AG09319 (cell line): Measurements from ENCODE around the gene PHC2.

Experiments used
- DNase-seq: peaks from one replicate; pipeline ENCODE4 v3.0.0-alpha.2; 2010; ENCODE audit warnings: low read depth; ENCODE audit errors: extremely low read depth
- CTCF ChIP-seq: IDR thresholded peaks from 2 replicates; pipeline ENCODE4 v1.5.1; 2011; ENCODE audit warnings: low read depth, mild to moderate bottlenecking, inconsistent platforms, low read length, moderate library complexity

The PHC2 gene

GRCh38 chr1:33454646-33455282 is 23.9 kb upstream of the PHC2 start:
- no peak for DNase-seq
- TF ChIP-seq CTCF, result no peak

- TF ChIP-seq CTCF, result no peak
- DNase-seq, result no peak
These were observed 15.7 kb upstream of the PHC2 start for GRCh38 chr1:33446590-33446989.

- TF ChIP-seq CTCF, result no peak
- no peak for DNase-seq
These were observed 14.2 kb upstream of the PHC2 start for GRCh38 chr1:33445108-33445507.

GRCh38 chr1:33443705-33444180 is 12.8 kb upstream of the PHC2 start:
- no peak for TF ChIP-seq CTCF
- no peak for DNase-seq

GRCh38 chr1:33443080-33443704 is 12.3 kb upstream of the PHC2 start:
- DNase-seq, result no peak
- TF ChIP-seq CTCF, result no peak

GRCh38 chr1:33442141-33442540 is 11.2 kb upstream of the PHC2 start:
- no peak for TF ChIP-seq CTCF
- DNase-seq, result no peak

- no peak for TF ChIP-seq CTCF
- no peak for DNase-seq
These were observed 10.3 kb upstream of the PHC2 start for GRCh38 chr1:33441088-33441745.
